GM18511 (cell line): Measurements from ENCODE around the gene WNT9B.

Source experiments
- ATAC-seq: cut with Tn5 transposase; IDR thresholded peaks from one replicate; pipeline ENCODE4 v1.9.1; 2021; ENCODE audit warnings: mild to moderate bottlenecking, moderate library complexity; ENCODE audit not compliant: unreplicated experiment

Gene WNT9B

DNA sequence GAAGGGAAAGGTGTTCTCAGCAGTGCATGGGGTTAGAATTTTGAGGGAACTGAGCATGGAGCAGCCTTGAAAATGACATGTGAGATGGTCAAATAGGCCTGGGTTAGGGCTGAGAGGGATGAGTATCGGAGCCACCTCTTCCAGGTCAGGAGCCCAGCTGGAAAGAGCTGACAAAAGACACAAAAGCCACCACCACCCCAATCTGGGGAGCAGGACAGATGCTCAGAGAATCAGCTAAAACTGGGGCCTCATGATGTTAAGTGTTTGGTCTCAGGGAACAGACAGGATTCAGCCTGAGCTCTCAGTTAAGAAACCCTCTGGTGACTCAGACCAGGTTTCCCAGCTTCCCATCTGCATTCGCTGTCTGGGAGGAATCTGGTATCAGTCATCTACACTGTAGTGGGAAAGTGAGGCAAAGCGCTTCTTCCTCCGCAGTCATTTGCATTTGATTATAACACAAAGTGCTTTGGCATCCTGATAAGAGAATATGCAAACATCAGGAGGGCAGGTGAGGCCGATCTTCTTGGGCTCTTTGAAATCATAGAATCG is 2.6 kb downstream of the WNT9B start:
- ATAC-seq: no peak

DNA sequence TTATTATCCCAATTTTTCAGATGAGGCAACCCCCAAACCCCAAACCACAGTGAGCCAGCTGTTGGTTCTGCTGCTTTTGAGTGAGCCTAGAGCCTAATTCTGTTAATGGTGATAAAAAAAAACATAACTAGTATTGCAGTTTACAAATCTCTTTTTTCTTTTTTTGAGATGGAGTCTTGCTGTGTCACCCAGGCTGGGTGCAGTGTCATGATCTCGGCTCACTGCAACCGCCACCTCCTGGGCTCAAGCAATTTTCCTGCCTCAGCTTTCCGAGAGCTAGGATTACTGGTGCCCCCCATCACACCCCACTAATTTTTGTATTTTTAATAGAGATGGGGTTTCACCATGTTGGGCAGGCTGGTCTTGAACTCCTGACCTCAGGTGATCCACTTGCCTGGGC is 3.1 kb downstream of the WNT9B start:
- no peak for ATAC-seq

DNA sequence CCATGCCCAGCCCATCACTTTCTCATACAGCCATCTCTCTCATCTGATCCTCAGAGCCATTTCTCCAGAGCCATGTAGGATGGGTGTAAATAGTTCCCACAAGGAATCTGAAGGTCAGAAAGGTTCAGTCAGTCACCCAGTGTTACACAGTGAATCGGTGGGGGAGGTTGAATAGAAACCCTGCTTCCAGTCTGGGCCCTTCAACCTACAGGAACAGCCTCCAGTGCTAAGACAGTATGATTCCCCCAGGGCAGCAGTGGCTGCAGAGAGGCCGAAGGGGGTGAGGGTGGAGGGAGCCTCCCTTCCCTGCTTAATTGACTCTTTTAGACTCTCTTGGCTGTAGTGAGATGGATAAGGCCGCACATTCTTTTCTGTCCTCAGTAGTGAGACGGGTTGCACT is 3.6 kb downstream of the WNT9B start:
- no peak for ATAC-seq

DNA sequence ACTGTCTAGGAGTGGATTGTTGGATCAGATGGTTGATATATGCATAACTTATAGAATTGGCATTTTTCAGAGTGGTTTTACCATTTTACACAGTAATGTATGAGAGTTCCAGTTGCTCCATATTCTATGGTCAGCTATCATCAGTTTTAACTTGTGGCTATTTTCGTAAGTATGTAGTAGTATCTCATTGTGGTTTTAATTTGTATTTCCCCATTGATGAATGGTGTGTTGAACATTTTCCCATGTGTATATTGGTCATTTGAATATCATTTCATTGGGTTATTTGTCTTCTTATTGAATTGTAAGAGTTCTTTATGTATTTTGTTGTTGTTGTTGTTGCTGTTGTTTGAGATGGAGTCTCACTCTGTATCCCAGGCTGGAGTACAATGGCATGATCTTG is 6.2 kb downstream of the WNT9B start:
- no peak for ATAC-seq

DNA sequence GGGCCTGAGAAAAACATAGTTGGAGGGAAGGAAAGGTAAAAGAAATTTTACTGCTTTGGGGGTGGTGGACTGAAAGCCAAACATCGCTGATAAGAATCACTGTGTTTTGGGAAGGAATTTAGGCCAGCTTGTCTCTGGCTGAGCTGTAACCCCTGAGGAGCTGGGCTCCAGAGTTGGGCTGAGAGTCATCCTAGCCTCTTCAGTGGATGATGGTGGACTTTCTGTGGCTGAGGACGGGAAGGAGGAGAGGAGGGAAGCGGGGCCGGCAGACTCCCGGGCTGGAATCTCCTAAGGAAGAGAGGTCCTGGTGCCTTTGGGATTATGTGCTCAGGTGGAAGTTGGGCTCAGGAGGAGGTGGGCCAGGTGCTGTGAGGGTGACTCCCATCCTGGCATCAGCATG is 8.6 kb downstream of the WNT9B start:
- no peak for ATAC-seq

DNA sequence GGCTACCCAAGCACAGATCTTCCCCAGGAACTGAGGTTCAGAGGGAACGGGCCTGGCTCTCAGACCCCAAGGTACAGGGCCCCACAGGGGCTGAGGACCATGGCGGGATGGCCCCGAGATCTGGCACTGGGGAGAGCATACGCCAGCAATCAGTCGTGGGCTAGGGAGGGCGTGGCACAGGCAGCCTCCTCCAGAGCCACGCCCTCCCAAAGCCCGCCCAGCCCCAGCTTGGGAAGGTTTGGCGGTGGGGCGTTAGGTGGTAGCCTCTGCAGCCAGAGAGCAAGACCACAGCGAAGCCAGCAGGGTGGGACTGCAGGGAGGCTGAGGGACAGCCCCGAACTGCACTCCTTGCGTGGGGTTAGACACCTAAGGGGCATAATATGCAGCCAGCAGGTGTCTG is 11.6 kb downstream of the WNT9B start:
- no peak for ATAC-seq

DNA sequence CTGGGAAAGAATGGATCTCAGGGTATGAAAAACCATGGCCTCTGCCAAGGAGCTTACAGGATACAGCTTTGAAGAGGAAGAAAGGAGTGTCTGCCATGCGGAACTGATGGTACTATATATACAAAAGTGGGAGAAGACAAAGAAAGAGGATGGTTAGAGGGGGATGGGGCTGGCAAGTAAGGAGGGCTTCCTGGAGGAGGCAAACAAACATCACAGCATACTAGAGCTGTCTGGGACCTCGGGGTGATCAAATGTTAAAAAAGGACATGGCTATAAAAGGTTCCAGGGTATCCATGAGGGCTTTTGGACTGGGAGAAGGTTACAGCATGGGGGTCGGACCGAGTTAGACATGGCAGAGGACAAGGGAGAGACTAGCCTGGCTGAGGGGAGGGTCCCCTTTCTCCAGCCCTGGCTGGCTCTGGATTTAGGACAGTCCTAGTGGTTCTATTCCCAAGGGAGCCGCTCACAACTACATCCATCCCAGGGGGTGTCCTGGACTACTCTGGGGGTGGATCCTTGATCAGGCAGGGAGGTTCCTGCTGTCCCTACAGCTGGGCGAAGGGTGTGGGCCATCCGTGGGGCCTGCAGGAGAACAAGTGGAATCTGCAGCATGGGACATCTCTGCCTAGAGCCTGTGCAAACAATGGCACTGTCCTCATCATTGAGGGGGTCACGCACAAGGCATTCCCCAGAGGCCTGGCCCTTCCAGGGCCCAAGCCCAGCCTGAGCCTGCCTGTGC is 12.2 kb downstream of the WNT9B start:
- ATAC-seq: no peak

DNA sequence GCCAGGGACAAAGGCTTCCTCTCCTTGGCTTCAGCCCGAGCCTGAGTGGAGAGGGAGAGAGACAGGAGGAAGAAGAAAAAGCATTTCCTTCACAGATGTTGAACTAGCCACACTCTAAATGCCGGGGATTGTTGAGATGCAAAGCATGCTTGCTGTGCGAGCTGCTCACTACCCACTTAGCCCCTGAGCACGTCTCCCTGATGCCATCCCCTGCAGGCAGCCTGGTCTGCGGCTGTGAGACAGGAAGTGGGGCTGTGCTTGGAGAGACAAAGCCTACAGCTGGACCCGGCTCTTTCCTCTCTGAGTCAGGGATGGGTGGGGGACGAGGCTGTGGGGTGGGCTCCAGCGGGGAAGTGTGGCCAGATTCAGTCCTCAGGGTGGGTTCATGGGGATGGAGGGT is 13.7 kb downstream of the WNT9B start:
- no peak for ATAC-seq

DNA sequence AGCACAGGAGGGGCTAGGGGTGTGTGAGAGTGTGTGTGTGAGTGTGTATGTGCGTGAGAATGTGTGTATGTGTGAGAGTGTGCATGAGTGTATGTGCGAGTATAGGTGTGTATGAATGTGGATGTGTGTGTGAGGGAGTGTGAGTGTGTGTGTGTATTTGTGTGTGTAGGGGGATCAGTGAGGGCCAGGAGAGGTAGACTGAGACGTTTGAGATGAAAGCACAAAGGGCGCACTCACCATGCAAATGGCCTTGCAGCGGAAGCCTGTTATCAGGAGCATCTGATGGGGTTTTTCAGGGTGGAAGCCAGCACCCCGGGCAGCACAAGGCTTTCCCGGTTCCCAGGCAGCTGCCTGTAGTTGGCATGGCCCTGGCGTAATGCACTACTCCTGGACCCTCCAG is 14.9 kb downstream of the WNT9B start:
- ATAC-seq: no peak

DNA sequence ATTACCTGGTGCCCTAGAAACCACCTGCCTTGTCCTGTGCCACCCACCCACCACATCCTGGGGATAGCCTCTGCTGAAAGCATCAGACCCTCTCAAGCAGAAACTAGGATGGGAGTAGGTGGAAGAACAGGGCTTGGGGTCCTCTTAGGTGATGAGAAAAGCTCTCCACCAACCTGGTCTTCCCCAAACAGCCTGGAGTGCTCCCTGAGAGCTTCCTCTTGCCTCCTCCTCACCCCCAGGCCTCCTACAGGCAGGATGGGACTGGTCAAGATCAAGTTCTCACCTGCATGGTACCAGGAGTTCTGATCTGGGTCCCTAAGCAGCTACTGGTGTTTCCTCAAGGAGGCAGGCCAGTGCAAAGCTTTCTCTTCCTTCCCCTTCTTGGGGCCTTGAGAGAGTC is 15.4 kb downstream of the WNT9B start:
- ATAC-seq: no peak

DNA sequence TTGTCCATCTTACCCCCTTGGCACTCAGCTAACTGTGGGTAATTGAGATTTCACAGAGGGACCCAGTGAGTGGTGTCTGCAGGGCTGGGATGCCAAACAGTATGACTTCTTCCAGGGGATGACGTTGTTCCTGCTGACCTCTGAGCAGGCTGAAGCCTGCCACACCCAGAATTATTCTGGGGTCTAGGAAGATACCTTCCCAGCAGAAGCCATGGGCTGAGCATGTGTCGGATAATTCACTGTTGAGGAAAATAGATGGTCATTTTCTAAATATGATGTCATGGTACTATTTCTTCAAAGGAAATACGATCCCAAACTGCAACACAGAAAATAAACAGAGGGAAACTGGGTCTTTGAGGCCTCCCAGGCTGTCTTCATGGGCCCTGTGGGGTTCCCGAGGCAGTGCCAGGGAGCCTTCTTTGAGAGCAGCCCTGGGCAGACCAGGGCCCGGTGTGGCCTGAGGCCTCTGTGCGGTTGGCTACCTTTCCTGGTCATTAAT is 17.4 kb downstream of the WNT9B start:
- no peak for ATAC-seq

DNA sequence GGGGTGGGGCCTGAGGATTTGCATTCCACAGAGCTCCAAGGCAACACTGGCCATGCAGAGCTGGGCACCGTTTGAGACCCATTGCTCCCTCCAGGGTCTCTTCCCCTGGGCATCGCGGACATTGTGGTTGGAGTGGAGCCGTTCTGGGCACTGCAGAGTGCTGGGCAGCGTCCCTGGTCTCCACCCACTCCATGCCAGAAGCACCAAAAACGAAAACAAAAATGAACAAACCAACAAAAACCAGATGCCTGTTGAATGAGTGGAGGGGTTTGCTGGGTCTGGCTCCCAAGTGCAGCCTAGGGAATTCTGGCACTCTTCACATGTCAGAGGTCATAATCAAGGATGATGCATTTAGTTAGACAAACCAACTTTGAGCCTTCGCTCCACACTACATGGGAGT is 17.9 kb downstream of the WNT9B start:
- no peak for ATAC-seq

DNA sequence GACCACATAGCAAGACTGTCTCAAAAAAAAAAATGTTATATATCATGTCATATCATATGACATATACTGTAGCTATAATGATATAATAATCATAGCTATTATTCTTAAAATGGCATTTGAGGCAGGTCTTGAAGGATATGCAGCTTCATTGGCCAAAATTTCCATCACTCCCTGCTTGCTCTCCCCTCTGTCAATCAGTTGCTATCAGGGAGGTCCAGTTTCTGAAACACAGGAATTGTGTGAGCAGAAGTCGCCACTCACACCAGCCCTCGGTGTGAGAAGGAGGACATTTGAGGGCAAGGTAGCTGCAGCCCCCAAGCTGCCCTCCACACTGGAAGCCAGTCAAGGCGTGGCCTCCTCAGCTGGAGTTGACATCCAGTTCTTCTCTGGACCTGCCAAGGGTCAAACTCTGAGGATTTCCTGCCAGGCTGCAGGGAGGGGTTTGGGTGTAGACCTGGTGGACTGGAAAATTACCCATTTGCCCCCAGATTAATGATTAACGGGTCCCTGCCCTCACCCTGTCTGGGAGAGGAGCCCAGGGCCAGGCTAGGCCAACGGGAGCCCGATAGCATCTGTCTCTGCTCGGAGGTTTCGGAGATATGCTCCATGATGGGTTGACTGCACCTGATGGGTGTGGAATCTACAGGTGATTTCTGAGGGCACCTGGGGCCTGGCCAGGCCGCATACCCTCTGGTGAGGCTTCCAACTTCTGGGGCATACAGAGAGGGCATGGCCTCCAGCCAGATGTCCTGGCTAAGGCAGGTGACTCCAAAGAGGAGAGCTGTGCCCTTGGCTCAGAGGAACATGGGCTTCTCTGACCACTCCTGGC is 18.8 kb downstream of the WNT9B start:
- ATAC-seq: no peak

DNA sequence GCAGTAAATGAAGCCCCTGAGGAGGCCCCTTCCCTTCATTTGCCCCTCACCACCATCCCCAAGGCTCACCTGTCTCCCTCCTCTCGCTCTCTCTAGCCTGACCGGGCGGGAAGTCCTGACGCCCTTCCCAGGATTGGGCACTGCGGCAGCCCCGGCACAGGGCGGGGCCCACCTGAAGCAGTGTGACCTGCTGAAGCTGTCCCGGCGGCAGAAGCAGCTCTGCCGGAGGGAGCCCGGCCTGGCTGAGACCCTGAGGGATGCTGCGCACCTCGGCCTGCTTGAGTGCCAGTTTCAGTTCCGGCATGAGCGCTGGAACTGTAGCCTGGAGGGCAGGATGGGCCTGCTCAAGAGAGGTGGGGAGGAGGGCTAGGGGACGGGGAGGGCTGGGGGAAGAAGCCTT is 21.0 kb downstream of the WNT9B start:
- no peak for ATAC-seq

DNA sequence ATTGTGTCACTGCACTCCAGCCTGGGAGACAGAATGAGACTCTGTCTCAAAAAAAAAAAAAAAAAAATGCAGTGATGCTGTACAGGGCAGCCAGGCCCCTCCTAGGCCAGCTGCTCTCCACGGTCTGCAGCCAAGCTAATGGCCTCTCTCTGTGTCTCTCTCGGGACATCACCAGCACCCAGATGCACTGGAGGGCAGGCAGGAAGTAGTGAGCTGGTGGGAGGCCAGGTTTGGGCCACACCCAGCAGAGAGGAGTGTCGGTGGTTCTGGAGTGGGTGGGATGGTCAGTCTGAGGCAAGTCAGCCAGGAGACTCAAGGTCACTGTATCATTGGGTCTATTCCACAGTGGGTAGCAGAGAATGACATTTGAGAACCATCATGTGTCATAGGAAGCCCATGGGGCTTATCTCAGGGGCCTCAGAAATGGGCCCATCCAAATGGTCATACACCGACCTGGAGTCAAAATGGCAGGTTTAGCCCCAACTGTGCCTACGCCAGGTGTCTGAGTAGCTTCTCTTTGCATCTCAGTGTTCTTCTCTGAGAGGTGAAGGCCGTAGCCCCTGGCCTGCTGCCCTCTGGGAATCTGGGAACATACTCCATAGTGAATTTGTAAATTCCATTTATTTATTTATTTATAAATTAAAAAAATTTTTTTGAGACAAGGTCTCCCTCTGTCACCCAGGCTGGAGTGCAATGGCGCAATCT is 22.7 kb downstream of the WNT9B start:
- no peak for ATAC-seq

DNA sequence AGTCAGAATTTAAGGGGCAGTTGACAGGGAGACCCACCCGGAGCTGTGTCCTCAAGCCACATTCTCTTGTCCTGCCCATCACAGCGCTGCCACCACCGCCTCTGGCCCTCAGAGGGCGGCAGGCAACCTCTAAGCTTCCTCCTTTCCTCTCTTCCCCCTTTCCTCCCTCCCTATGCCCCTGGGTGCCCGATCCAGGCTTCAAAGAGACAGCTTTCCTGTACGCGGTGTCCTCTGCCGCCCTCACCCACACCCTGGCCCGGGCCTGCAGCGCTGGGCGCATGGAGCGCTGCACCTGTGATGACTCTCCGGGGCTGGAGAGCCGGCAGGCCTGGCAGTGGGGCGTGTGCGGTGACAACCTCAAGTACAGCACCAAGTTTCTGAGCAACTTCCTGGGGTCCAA is 23.5 kb downstream of the WNT9B start:
- ATAC-seq: no peak

DNA sequence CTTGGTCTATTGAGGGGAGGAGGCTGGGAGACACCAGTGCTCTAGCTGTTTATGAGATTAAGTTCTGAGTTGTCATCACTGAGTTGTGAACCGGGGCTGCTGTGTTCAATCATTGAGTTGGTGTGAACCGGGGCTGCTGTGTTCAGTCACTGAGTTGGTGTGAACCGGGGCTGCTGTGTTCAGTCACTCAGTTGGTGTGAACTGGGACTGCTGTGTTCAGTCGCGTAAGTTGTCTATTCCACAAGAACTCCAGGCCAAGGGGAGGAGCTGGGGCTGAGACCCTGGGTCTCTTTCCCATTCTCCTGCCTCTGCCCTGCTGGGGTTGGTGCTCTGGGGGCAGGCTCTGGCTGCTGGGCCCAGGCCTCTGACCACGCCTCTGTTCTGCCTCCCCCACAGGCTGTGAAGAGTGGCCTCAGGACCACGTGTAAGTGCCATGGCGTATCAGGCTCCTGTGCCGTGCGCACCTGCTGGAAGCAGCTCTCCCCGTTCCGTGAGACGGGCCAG is 24.5 kb downstream of the WNT9B start:
- no peak for ATAC-seq

DNA sequence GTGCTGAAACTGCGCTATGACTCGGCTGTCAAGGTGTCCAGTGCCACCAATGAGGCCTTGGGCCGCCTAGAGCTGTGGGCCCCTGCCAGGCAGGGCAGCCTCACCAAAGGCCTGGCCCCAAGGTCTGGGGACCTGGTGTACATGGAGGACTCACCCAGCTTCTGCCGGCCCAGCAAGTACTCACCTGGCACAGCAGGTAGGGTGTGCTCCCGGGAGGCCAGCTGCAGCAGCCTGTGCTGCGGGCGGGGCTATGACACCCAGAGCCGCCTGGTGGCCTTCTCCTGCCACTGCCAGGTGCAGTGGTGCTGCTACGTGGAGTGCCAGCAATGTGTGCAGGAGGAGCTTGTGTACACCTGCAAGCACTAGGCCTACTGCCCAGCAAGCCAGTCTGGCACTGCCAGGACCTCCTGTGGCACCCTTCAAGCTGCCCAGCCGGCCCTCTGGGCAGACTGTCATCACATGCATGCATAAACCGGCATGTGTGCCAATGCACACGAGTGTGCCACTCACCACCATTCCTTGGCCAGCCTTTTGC is 25.0 kb downstream of the WNT9B start:
- ATAC-seq: no peak

DNA sequence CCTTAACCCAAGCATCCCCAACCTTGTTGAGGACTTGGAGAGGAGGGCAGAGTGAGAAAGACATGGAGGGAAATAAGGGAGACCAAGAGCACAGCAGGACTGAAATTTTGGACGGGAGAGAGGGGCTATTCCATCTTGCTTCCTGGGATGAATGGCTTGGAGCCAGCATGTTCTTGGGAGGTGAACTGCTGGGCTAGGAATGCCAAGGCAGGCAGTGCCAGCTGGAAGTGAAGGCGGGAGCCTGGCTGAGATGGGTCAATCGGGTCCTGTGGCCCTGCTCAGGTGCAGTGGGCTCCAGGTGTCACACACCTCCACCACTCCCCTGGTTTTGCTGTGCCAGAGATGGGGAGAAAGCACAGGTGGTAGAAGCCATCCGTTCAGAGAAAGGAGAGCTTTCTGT is 25.5 kb downstream of the WNT9B start:
- ATAC-seq: no peak

DNA sequence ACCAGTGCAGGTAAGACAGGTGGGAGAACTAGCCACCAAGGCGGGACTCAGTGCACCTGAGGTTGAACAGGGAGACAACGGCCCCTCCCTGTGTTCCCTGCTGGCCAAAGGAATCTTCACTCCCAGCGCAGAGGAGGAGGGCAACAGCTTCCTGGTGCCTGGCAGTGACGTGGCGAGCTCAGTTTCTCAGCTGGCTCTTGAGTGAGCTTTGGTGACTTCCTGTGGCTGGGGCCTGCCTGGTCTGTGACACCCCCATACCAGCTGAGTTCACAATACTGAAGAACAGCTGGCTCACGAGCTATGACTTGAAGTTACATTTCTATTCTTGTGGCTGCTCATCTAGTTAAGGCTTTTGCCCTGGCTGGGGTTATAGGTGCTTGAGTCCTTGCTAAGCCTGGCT is 26.1 kb downstream of the WNT9B start:
- no peak for ATAC-seq

DNA sequence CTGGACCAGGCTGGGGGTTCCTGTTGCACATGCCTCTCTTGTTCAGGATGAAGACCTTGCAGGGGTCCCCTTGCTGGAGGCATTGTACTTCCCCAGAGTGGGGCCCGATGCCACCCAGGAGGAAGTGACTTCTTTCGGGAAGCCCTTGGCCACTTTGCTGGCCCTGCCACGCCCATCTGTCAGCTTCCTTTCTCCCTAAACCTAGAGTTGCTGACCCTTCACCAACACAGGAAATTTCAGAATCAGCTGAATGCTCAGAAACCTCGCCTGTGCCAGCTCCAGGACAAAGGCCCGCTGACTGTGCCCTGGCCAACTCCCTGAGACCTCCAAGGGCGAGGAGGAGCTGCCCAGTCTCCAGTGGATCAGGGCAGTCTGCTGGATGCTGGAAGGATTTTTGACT is 26.7 kb downstream of the WNT9B start:
- ATAC-seq: no peak
